ENCODE data around the gene LRIT3.

LRIT3 gene

DNA sequence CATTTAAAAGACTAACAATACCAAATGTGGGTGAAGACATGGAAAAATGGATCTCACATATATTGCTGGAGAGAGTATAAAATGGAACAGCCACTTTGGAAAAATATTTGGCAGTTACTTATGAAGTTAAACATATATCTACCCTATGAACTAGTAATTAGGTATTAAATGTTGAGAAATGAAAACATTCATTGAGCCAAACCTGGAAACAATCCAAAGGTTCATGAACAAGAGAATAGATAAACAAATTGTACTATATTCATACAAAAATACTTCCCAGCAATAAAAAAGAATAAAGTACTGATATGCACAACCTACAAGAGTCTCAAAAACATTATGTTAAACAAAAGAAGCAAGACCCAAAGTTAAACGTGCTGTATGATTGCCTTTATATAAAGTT is 60.8 kb downstream of the LRIT3 start:
- no peak for DNase-seq (ENCODE audit: low read depth in 4 of 4, low spot score in 1 of 4)

DNA sequence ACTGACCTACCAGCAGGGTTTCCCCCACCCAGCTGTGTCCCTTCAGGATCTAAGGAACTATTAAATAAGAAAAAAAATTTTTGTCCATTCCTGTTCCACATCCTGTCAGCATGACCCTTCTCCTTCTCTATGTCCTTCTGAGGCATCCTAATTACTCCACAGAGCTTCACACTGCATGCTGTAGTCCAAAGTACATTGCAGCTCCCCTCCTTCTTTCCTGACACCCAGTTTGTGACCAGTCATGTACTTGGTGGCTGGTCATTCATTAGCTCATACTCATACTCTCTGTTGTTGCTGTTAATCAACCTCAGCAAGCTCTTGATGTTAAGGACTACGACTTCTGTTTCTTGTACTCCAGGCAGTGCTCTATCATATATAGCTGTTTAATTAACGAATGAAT is 62.3 kb downstream of the LRIT3 start:
- no peak for DNase-seq (ENCODE audit: low read depth in 4 of 4, low spot score in 1 of 4)

DNA sequence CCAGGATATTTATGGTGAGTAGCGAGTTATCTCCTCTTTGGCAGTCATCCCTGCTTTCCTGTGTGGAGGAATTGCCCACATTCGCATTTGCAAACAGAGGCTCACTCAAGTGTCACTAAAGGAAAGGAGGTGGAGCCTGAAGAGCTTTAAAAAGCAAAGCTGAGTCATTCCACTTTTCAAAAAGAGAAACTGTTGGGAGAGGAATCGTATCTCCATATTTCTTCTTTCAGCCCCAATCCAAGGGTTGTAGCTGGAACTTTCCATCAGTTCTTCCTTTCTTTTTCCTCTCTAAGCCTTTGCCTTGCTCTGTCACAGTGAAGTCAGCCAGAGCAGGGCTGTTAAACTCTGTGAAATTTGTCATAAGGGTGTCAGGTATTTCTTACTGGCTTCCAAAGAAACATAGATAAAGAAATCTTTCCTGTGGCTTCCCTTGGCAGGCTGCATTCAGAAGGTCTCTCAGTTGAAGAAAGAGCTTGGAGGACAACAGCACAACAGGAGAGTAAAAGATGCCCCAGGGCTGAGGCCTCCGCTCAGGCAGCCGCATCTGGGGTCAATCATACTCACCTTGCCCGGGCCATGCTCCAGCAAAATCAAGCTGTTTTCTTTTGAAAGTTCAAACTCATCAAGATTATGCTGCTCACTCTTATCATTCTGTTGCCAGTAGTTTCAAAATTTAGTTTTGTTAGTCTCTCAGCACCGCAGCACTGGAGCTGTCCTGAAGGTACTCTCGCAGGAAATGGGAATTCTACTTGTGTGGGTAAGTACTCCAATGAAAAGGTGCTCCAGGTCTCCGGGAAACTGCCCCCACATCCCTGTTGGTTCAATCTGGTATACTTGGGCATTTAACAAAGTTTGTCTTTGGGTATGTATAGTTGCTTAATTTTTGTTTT is 65.0 kb downstream of the LRIT3 start, which contains the start of gene EGF:
EGF (plus strand) TSS at position 178 of the 890 bp plus-strand sequence; CDS start at position 631, 453 bp downstream.
- no peak for DNase-seq (ENCODE audit: low read depth in 4 of 4, low spot score in 1 of 4)

DNA sequence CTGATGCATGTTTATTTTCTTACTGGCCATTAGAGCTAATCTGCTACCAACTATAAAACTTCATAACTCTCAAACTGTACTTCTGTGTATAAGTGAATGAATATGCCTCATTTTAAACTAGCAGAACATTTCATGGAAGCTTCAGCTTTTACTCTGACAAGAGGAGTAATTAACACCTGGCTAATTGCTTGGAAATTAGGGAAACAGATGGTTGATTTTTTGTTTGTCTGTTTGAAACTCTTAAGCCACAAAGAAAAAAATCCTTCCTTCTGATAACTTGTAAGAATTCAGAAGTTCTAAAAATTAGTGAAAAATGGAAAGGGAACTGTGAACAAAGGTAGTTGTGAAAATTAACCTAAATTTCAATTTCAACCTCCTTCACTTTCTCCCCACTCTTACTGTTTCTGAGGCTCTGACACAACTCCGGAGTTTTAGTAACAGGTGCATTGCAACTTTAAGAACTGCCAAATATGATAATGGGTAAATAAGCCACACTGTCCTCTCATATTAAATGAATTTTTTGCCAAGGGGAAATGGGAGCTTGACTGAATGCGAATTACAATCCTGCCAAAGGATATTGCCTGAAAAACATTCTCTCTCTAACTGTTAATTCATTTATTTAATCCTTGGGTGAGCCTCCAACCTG is 65.8 kb downstream of the LRIT3 start:
- no peak for DNase-seq (ENCODE audit: low read depth in 4 of 4, low spot score in 1 of 4)

DNA sequence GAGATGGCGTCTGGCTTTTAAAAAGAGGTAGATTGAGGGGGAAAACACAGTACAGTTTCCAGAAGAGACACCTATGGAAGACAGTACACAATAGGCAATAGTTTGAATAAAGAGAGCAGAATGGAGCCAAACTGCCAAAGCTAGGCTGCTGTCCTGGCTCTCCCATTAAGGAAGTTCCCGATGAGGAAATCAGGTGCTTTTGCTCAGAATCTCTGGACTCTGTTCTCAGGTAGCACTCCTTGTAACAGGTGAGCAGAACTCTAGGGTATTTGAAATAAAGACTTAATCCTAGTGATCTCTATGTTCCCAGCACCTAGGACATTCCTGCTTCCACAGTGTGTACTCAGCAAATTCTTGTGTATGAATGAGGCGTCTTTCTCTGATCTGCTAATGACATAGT is 66.4 kb downstream of the LRIT3 start:
- no peak for DNase-seq (ENCODE audit: low read depth in 4 of 4, low spot score in 1 of 4)

DNA sequence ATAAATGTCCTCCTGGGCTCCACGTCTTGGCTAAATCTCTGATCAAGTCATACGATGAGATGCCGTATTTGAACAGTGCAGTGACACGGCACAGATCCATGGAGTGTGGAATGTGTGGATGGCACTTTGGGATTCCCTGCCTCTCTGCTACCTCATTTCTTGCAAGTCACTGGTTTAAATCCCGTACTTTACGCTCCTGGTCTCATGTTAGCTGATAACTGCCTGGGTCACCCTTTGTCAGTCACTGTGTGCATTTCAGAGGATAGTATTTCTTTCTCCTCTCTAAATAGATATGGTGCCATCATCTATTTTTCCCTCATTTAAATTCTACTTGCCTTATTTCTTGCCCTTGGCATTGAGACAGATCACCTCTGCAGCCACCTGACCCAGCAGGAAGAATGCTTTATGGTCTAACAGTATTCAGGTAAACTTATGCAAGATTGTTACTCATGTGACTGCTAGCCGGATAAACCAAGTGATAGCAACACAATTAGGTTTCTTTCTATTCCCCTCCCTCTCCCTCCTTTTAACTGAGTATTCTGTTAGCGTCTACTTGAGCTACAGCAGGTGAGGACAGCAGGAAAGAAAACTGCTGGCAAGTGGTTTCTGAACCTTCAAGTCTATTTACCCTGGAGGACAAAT is 67.6 kb downstream of the LRIT3 start:
- no peak for DNase-seq (ENCODE audit: low read depth in 4 of 4, low spot score in 1 of 4)

DNA sequence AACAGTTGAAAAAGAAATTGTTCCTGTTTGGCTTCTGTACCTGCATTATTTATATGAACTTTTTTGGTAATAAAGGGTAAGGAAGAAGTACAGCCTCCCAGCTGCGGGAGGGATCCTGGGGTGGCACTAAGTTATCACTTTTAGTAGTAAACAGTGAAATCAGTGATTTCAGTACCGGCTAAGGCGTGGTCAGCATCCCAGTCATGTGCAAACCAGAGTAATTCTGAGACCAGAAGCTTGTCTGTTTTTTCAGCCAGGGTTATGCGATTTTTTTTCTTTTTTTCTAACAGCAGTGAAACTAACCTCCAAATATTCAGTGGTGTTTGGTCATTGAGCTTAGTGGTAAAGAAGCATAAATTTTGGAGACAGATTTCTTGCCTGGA is 68.1 kb downstream of the LRIT3 start:
- no peak for DNase-seq (ENCODE audit: low read depth in 4 of 4, low spot score in 1 of 4)

DNA sequence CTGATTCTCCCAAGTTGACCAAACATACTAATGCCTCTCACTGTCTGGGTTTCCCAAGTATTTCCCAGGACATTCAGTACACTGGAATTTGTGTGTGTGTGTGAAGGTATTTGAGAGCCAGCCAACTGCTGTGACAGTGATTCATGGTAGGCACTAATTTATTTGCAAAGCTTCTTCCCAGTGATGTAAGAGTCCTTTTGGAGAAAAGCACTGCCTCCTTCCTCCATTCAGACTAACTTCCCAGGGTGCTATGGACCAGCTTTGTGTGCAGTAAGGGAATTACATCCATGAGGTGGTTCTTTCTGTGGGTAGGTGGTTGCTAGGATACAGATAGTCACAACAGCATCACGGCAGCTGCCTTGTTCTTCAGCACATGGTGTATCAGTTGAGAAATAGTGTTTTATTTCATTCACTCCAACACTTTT is 73.5 kb downstream of the LRIT3 start:
- no peak for DNase-seq (ENCODE audit: low read depth in 4 of 4, low spot score in 1 of 4)

Measured in stimulated activated CD4-positive, alpha-beta T cell treated with anti-CD3 and anti-CD28 coated beads, Interleukin-1b, Interleukin-23, amount 100 ng/mL, for 24 hours (primary cell).